GM18498 (cell line): ENCODE measurements around the gene CPNE5.

Experiments used
- ATAC-seq: cut with Tn5 transposase; IDR thresholded peaks from one replicate; pipeline ENCODE4 v1.9.1; 2021; ENCODE audit warnings: mild to moderate bottlenecking, moderate library complexity; ENCODE audit not compliant: unreplicated experiment

CPNE5 gene

DNA sequence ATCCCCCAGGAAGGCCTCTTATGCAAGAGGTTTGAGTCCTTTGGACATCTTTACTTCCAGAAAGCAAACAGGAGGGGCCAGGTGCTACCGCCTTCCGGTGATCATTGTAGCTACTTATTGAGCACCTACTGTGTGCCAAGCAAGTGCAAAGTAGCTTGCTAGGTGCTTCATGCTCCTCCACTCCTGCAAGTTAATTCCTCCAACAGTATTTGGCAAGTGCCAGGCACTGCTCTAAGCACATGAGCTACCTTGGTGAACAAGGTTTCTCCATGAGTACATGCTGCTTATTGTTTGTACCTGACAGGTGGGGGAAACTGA is 2.3 kb downstream of the CPNE5 start:
- no peak for ATAC-seq

DNA sequence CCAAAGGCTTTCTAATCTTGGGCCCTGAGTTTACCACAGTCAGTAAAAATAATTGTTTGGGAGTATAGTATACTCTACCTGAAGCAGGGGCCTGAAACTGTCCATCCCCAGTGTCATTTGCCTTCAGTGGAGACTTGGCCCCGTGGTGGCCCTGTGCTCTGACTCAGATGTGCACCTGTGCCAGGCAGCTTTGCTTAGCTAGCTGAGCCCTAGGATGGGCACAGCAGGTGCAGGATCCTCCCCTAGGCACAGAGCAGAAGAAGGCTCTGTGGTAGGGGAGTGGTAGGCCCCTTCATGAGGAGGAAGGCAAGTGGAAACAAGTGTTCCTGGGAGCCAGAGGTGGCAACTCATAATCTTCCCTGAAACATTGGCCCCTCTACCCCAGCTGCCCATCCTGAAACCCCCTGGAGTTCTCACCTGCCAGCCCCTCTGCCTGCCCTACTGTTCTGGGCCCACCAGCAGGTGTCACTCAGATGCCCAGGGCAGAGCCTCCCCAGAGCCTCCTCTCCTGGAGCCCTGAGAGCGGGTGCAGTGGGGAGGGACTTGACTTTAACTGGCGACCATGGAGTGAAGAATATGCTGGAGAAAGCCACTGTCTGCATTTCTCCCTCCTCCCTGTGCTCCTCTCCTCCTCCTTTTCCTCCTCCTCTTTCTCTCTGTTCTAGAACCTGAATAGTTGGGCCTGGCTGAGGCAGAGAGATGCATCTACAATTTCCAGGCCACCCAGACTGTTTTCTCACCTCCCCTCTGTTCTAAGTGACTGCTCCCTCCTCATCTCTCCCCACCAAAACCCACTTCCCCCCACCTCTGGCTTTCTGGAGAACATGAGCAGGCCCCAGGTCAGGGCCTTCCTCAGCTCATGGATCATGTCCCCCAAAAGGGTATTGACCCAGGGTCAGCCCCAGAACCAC is 2.9 kb downstream of the CPNE5 start:
- ATAC-seq = no peak

DNA sequence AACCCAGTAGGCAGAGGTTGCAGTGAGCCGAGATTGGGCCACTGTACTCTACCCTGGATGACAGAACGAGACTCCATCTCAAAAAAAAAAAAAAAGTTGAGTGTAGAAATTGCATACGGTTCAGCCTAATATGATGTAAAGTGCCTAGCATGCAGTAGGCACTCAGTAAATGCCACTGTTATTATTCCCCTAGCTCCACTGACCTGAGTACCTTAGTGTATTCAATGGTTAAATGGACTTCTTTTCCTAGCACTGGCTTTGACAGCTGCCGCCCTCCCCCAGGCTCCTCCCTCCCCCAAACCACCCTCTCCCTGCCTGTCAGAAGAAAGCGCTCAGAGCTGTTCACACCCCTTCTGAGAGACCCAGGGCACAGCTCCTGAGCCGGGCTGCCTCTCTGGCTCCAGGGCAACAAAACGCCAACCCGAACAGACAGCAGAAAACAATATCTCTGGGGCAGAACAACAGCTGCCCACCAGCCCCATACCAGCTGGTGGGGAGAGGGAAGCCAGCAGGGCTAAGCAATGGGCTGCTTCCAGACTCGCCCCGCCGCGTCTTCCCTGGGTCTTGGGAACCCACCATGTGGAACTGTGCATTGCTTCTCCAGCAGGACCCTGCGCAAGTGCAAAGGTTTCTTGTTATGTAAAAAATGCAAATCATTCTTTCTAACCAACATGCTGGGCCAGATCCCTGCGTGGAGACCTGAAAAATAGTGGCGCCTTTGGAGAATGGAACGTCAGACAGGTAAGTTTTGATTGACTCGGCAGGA is 4.5 kb downstream of the CPNE5 start:
- ATAC-seq = no peak

DNA sequence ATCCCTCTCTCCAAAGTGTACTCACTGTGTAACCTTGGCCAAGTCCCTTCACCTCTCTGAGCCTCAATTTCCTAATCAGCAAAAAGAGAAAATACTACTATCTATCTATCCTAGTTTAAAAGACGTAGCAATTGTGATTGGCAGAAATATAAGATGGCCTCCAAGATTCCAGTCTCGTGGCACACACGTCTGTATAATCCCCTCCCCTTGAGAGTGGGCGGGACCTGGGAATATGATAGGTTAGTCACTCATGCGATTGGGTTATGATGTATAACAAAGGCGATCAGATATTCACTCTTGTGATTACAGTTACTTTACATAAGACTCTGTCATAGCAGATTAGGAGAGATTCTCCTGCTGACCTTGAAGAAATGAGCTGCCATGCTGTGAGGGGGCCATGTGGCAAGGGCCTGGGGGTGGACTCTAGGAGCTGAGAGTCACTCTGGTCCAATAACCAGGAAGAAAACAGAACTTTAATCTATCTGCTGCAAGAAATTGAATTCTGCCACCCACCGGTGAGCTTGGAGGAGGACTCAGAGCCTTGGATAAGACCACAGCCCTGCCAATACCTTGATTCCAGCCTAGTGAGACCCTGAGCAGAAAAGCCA is 6.0 kb downstream of the CPNE5 start:
- ATAC-seq = no peak

DNA sequence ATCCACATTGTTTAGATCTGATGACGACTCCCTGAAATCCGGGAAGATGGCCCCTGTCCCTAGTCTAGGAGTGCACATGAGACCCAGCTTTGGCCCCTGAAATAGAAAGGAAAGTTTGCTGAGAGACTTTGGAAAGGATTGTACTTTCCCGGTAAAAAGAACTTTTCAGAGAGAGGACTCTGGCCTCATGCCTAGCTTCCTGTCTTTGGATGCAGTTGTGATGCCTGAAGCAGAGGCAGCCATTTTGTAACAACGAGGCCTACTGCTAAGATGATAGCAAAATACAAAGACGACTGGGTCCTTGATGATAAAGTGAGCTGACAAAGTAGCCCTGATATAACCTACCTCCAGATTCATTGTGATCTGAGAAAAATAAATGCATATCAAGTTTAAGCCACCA is 6.9 kb downstream of the CPNE5 start:
- no peak for ATAC-seq

DNA sequence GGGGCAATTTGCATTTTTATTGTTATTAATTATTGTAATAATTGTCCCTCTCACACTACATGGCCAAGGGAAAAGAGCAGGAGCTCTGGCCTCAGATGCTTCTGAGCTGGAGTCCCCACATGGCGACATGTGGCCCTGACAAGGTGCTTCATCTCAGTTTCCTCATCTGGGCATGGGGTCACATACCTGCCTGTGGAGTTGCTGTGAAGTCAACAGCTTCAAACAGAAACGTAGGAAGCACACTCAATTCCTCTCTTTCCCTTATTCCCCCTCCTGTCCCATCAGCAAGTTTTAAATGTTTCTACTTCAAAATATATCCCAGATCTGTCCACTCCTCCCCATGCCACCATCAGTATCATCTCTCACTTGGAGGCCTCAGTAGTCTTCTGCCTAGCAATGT is 8.7 kb downstream of the CPNE5 start:
- no peak for ATAC-seq

DNA sequence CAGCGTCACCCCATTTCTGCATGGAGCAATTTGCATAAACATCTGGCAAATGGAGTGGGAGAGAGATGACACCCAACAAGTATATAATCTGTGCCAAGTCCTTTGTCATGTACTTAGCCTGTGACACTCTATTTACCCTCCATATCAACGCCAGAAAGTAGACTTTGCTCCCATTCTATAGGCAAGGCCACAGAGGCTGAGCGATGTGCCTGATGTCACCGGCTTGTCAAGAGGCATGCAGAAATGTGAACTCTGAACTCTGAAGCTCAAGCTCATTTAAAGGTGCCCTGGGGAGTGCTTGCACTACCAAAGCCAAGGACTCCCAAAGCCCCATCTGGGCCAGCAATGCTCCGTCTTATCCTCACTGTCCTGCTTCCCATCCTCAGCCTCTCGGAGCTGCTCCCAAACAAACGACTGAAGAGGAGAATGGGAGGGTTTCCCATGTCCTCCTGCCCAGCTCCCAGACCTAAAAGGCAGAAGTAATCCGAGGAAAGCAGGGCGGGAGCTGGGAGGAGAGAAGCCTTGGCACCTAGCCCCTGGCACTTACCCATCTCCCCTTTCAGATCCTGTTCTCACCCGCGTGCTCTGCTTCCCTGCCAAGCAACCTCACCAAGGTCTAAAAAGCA is 9.2 kb downstream of the CPNE5 start:
- no peak for ATAC-seq

DNA sequence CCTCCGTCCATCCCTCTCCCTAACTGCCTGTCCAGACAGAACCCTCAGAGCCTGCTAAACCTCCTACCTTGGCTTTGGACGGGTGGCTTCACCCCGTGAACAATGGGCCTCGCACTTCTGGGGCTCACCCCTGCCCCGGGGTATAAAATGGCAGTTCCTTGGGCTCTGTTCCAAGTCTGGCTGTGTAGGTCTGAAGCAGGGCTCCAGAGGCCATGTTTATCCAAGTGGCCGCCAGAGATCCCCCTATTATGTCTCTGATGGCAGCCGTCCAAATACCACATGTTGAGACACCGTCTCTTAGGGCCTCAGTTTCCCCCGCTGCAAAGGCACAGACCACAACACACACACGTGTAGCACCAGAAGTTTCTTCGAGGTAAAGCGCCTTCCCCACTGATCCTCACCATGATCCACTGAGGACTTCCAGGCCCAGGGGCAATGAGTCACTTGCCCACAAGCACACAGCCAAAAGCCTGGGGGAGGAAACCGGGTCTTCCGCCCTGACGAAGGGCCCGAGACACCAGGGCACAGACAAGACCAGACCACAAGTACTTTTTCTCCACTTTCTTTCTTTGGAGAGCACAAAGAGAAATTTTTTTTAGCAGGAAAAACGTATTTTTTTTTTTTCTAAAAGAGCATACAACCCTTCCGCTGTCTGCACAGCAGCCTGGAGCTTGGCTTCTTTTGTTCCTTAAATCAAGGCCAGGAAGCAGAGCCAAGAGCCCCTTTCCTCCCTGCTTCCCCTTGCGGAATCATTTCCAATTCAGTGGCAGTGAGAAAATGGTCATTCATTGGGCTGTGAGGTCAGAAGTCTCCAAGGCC is 11.8 kb downstream of the CPNE5 start:
- no peak for ATAC-seq

DNA sequence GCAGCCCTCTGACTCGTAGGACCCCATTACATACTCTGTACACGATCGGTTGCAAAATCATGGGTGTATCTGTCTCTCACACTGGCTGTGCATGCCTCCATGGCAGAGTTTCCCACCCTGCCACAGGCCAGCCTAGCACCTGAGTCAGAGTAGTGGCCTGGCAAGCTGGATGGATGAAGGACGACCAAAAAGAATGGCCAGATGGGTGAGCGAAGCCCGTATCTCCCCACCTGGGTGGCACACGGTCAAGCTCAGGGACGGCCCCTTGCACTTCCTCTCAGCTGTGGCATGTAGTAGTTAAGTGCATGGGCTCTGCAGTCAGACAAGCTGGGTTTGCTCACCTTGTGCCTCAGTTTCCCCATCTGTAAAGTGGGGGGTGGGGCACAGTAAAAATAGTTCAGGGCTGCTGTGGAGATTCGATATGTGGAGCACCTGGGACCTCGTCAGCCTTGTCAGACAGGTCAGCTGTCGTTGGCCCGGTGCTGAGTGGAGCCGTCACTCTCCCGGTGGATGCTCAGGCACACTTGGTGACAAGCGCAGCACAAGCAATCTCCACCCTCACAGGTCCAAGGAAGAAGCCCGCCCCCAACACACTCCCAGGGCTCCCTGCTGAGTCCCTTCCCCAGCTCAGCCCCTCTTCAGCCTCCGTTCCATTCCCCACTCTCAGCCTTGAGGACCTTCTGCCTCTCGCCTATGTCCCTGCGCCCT is 12.6 kb downstream of the CPNE5 start:
- ATAC-seq = no peak

DNA sequence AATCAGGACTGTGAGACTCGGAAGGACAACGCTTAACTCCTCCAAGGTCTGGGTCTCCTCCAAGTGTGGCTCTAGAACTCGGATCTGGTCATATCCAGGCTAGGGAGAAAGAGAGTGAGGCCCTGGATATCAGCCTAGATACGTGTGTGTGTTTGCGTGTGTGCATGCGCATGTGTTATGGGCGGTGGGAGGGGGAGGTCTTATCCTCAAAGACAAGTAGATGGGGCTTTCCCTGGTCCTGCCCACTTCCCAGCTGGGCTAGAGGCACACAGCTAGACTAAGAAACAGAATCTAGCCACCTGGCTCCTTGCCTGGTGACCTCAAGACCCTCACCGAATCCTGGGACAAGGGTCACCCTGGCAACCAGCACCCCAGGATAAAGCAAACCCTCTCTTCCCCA is 13.2 kb downstream of the CPNE5 start:
- no peak for ATAC-seq

DNA sequence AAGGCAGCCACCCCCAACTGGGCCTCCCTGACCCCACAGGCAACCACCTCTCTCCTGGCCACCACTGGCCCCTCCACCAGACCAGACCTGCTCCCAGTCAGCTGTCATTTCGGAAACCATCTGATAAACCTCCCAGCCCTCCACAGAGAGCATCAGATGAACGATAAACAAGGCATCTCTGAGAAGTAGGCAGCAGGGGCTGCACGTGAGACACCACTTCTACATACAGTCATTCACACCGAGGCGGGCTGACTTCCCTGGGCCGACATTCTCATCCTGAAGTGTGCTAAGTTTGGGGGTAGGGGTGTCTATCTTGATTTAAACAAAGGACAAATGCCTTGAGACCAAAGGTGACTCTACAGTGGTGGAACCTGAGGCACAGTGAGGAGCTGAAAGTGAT is 13.8 kb downstream of the CPNE5 start:
- no peak for ATAC-seq

DNA sequence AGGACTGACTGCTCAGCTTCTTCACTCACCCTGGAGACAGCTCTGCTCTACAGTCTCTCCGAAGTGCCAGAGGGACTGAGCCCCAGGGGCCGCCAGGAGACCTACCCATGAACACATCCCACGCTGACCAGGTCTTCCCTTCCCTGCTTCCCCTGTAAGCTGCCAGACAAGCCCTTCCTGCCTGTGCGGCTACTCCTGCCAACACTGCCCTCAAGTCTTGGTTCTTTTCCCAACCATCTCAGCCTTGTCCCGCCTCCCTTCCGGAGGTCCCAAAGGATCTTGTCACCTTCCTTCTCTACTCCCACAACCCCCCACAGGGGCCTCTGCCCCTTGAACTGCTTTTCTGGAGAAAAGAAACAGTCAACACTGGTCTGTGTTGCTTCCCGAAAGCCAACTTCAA is 15.0 kb downstream of the CPNE5 start:
- no peak for ATAC-seq

DNA sequence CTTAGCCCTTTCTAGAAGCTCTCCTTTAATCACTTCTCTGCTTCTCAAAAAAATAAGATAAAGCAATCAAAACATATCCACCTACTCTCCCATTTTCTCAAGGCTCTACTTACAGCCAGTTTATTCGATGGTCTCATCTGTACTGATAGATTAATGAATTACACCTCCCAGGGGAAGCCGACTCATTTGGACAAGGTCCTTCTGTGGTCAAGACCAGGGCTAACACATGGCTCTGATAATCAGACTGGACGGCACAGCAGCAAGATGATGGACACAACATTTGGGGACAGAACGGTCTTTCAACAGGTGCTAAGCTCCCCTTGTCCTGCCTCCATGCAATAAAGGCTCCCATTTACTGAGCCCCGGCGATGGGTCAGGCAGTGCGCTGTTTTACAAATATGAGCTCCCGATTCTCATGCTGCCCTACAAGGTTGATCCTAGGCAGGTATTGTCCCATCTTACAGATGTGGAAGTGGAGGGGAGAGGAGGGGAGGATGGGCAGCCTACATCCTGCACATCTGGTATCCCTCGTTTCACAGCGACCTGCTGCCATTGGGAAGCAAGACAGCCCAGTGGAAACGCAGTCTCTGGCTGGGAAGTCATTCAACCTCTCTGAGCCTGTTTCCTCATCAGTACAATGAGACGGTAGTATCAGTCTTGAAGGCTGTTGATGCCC is 15.7 kb downstream of the CPNE5 start:
- ATAC-seq = no peak

DNA sequence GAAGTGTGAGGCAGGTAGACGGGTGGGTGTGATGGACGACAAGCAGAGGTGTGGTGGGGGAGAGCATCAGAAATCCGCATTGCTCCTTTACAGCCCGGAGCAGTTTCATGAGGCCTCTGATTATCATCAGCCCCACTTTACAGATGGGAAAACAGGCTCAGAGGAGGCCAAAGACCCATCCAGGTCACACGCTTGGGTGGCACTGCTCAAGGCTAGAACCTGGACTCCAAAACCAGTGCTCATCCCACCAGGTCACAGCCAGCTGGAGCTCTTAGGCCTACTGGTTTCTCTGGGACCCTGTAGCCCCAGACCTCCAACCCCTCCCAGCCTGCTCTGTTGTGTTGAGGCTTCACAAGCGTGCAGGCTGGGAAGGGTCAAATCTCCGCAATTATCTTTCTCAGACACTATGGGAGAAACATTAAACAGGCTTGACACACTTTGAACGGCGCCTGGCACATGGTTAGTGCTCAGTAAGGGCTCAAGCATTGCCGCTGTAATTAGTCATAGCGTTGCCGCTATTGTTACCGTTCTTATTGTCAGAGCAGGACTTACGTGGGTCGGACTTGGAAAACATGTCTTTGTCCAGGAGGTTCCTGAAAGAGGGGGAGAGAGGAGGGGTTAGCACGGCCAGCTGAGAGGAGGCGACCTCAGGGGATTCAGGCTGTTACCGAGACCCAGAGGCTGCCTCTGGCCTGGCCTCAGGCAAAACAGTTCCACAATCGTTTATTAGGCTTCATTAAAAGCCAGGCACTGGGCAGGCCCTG is 16.6 kb downstream of the CPNE5 start:
- ATAC-seq = no peak

DNA sequence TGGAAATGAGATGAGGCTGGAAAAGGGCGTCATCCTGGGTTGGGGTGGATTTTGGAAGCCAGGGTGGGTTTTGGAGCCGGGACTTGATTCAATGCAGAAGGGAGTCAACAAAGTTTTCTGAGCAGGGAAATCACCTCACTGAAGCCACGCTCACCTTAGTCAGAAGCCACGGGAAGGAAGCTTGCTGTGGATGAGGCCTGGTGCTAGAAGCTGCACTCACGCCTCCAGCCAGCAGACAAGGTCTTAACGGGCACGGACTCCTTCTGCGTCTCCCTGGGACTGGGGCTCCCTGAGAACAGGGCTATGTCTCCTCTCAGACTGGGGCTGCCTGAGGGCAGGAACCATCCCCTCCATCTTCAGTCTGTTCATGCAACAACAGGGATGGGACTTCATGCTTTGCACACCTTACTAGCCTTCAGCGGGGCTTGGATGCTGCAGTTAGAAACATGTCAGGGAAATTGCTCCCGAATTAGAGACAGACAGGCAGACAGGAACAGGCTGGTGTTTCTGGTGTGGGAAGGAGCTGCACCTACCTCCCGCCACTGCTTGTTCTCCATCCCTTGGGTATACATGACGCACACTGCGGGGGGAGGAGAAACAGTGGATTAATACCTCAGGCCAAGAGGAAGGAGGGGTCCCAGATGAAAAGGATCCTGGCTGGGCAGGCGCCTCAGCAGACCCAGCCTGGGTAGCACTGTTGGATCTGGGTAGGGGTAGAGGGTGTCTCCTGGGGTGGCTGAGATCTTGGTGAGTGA is 17.5 kb downstream of the CPNE5 start:
- no peak for ATAC-seq

DNA sequence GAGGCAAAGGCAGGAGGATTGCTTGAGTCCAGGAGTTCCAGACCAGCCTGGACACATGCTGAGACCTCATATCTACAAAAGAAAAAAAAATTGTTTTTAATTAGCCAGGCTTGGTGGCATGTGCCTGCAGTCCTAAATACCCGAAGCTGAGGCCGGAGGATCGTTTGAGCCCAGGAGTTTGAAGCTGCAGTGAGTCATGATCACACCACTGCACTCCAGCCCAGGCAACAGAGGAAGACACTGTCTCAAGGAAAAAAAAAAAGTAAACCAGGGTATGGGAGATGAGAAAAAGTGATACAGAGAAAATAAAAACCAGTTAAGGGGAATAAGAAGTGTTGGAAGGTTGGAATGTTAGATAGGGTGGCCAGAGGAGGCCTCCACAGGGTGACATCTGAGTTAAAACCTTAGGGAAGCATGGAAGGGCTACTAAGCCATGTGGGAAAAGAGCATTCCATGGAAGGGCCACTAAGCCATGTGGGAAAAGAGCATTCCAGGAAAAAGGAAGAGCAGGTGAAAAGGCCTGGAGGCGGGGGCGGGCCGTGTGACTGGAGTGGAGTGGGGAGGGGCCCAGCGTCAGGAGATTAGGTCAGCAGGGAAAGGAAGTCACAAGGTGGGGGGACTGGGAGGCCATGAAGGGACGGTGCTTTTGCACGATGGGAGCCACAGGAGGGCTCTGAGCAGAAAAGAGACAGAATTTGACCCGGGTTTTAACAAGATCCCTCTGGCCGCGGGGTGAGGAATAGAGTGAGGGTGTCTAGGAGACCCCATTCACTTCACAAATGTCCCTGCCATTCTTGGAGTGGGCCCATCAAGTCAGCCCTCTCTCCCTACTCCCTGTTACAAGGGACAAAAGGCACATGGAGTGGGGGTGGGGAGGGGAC is 18.3 kb downstream of the CPNE5 start:
- ATAC-seq = no peak

DNA sequence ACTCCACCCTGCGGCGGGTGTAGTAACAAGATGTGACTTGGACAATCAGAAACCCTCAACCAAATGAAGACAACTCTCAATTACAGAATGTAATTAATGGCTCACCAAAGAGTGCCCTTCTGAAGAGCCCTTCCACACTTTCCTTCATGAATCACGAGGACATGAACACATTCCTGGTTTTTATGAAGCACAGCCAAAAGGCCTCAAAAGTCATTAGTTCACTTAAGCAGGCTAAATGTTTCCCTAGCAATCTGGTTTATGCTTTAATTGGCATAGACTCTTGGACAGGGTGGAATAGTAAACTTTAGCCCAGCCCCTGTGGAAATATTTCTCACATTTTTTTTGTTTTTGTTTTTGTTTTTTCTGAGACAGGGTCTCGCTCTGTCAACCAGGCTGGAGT is 20.5 kb downstream of the CPNE5 start:
- no peak for ATAC-seq
